Measurements from ENCODE around the gene CFAP90.
A peak's percentile ranks its signal among the peaks of the same experiment; 100 is the strongest.

CFAP90 gene, protein sequence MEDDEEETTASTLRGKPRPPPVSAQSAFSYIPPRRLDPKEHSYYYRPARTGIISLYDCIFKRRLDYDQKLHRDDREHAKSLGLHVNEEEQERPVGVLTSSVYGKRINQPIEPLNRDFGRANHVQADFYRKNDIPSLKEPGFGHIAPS

DNA sequence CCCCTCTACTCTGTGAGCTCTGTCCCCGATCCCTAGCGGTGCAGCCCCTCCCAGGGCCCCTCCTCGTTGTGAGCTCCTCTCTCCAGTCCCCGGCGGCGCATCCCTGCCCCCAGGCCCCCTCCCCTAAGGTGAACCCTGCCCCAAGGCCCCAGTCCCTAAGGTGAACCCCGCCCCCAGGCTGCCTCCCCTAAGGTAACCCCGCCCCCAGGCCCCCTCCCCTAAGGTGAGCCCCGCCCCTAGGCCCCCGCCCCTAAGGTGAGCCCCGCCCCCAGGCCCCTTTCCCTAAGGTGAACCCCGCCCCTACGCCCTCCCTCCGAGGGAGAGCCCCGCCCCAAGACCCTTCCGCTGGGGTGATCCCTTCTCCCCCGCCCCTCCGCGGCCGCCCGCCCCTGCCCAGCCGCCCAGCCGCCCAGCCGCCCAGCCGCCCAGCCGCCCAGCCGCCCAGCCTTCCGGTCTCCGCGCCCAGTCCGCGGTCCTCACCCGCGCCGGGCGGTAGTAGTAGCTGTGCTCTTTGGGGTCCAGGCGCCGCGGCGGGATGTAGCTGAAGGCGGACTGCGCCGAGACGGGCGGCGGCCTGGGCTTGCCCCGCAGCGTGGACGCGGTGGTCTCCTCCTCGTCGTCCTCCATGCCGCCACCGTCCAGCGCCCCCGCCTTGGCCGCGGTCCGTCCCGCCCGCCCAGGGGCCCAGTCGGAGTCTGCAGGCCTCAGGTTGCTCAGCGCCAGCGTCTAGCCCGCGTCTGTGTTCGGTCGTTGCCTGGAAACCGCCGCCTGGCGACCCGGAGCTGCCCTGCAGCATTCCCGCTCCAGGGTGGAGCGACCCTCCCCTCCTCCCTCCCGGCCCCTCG is at the start of gene CFAP90:
Gene CFAP90, minus strand, starts transcription at position 739 of the 845 bp plus-strand sequence. Its CDS starts 112 bp downstream, at position 627.
- peak; percentile 69 for DNase-seq

- no peak for DNase-seq
Measured at GRCh38 chr5:7897014-7897600, 46.2 kb upstream of the CFAP90 start.

GRCh38 chr5:7894860-7895259 is 43.9 kb upstream of the CFAP90 start:
- DNase-seq, result no peak

- no peak for DNase-seq
Measured at GRCh38 chr5:7894439-7894838, 43.5 kb upstream of the CFAP90 start.

DNA sequence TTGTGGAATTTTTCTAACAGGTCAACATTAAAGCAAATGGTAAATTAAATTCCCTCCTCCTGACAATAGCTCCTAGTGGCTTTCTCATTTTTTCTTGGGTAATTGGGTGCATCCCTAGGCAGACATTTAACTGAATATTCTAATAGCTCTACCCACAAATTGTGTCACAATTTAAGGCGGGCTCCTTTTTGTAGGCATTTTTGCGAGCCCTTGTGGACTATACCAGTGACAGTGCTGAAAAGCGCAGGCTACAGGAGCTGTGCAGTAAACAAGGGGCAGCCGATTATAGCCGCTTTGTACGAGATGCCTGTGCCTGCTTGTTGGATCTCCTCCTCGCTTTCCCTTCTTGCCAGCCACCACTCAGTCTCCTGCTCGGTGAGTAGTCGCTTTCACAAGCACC is 38.0 kb upstream of the CFAP90 start:
- no peak for DNase-seq

DNA sequence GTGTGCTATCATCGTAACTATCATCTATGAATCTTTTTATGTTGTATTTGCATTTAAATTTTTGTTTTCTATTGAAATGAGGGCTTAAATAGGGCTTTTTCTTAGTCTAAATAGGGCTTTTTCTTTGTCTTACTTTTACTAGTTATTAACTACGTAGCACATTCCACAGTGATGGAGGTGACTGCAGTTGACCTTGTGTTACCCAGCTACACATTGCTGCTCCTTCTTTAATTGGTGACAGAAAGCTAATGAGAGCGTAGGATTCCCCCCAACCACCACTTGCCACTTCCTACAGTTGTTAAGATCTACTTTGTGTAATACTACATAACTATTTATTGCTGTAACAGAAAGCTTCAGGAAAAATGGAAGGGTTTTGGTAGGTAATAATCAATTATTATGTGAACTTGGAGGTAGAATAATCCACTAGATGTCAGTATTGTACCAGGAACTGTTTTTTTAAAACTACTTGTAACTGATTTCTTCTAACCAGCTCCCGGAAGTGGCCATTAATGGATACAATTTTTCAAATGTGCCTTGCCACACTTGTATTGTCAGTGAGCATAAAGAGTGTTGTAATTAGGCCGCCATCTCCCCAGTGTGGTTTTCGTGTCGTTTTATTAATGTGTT is 36.0 kb upstream of the CFAP90 start:
- DNase-seq, result no peak

GRCh38 chr5:7884491-7885267 is 33.7 kb upstream of the CFAP90 start:
- no peak for DNase-seq

GRCh38 chr5:7882926-7883325 is 32.0 kb upstream of the CFAP90 start:
- no peak for DNase-seq

GRCh38 chr5:7881816-7882215 is 30.9 kb upstream of the CFAP90 start:
- DNase-seq, result no peak

DNA sequence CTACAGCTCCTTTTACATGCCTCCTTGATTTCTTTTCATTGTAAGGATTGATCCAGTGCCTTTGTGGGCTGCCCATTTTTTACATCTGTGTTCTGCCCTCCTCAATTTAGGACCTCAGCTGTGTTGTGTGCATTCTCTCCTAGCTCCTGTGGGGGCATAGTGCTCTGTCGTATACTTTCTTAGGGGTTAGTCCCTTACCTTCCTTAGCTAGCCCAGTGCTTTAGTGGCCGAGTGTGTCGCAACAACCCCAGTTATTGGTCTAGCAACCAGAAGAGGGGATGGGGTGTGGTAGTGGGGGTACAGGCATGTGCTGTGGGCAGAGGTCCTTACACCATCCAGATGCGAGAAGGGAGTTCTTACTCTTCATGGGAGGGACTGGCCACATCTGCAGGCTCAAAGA is 30.2 kb upstream of the CFAP90 start:
- DNase-seq, result no peak

- DNase-seq, result no peak
Measured at GRCh38 chr5:7878381-7878873, 27.5 kb upstream of the CFAP90 start.

DNA sequence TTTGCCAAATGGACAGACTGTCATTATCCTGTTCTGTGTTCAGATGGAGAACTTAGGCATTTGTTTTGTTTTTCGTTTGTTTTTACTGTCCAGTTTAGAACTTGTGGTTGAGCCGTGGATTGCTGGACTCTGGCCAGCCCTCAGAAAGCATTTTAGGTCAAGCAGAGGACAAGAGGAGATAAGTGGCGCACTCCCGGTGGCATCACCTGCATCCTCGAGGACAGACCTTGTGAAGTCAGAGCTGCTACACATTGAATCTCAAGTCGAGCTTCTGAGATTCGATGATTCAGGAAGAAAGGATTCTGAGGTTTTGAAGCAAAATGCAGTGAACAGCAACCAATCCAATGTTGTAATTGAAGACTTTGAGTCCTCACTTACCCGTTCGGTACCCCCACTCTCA is 26.9 kb upstream of the CFAP90 start:
- no peak for DNase-seq

- no peak for DNase-seq
Measured at GRCh38 chr5:7876867-7877266, 25.9 kb upstream of the CFAP90 start.

DNA sequence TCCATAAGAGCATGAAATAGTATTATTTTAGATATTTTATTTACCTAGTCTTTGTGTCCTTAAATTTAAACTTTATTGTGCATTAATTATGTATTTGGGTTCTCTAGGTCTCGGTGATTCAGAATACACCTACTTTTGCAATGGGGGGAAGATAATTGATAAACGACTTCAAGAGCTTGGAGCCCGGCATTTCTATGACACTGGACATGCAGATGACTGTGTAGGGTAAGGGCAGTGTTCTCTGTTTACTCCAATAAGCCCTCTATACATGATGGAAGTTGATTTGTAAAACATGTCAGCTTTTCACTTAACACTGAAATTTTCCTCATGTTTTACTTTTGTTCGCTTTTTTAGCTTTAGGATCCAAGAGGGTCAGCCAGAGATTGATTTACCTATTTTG is 24.2 kb upstream of the CFAP90 start:
- DNase-seq, result no peak

- DNase-seq, result no peak
Measured at GRCh38 chr5:7874639-7875038, 23.7 kb upstream of the CFAP90 start.

DNA sequence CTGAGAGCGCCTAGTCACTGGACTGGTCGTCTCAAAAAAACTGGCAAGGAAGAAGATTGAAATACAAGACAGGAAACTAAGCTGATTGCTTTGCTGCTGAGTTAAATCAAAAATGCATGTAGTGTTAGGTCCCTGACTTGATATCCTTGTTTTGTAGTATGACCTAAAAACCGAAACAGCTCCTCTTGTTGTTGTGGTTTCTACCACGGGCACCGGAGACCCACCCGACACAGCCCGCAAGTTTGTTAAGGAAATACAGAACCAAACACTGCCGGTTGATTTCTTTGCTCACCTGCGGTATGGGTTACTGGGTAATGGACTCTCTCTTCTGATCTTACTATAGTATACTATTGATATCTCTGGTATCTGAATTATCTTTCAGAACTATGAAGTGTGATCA is 22.3 kb upstream of the CFAP90 start:
- no peak for DNase-seq

DNA sequence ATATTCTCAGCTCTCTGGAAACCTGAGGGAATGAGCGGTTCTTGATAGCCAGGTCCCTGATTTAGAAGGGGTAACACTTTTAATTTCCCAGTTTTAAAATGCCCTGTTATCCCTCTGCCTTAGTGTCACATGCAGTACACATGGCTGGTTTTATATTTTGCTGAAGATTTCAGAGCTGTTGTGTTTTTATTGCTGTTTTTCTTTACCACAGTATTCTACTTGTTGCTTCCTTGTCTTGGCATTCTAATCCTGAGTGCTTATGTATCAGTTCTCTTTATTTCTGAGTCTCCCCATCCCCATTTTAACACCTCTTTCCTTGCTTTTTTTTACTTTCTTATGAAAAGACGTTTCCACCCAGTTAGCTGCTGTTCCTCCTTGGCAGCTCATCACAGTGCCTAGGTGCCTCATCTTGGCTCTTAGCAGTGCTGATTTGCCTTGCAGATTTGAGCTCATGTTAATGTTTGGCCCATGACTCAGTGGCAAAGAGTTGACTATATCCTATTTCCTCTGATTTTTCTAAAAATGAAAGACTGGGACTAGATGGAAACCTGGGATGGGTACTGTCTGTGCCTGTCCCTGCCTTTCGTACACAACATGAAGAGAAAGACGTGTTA is 21.7 kb upstream of the CFAP90 start:
- DNase-seq, result no peak

- no peak for DNase-seq
Measured at GRCh38 chr5:7871653-7872052, 20.7 kb upstream of the CFAP90 start.

DNA sequence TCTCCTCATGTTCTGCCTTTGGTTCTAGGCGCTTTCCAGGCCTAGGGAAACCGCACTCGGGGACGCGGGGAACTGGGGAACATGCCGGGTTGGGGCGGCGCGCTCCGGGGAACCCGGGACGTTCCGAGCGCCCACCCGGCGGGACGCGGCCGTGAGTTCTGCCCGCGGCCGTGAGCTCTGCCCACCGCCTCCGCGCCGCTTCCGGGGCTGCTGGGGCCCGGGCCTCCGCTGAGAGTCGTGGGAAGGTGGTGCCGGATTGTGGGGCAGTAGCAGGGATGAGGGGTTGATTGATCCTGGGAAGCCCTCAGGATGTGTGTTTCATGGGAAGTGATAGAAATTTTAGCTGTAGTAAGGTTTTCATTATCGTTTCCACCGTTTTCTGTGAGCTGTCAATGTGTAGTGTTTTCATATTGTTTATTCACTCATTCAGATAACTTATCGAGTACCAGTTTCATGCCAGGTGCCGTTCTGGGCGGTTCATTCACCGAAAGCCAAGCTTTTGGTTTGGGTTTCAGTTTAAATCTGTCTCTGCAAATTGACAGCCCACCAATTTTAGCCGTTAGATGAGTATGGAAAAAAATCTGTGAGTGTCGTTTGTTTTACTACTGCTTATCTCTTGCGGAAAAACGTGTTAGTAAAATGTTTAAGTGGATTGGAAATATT is 18.7 kb upstream of the CFAP90 start:
- DNase-seq, result no peak

DNA sequence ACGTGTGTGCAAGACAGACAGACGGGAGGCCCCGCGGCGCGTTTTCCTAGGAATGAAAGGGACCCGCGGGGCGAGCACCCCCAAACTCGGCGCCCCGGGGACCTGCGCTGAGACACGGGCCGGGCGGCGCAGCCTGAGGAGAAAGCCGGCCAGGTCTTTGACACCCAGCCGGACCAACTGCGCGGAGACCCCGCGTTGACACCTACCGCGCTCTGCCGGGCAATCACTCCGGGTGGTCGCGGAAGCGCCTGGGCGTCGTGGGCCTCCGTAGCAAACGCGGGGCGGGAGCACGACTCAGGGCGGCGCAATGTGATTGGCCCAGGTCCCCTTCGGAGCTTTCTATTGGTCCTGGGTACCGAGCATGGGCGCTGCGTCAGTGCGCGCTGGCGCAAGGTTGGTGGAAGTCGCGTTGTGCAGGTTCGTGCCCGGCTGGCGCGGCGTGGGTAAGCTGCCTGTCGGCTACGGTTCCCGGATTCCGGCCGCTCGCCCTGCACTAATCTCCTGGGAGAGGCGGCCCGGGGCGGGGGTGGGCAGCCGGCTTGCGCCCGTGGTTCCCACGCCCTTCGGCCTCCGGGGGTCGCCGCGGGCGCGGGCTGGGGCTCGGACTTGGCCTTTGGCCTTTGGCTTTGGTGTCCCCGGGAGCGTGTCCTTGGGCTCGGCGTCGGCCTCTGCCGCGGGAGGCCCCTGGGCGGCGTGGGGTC is 18.0 kb upstream of the CFAP90 start, which contains the start of the genes FASTKD3 and MTRR:
Gene FASTKD3, minus strand, starts transcription at position 259 of the 701 bp plus-strand sequence. CDS start 948 bp downstream, outside the sequence.
Gene MTRR, plus strand, starts transcription at position 376 of the 701 bp plus-strand sequence. CDS start 1,647 bp downstream, outside the sequence.
- peak; percentile 92 for DNase-seq

DNA sequence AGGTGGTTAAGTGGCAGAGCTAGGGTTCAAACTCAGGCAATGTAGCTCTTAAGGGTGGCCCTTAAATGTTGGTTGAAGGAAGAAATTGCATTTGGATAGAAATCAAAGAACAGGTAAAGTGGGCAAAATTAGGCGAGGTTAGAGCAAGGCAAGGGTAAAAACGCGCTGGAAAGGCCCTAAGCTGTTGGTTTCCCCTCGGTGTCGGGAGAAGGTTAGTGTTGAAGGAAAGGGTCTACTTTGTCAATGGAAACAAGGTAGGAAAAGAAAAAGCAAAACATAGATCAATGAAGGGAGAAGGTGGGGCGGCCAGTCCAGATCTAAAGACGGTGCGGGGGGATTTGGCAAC is 17.5 kb upstream of the CFAP90 start:
- no peak for DNase-seq
